Kidney glomerular epithelial cell (primary cell): ENCODE data around the gene CEND1.

Experiments
- DNase-seq: peaks from one replicate; lab custom pipeline; 2025; lab: John Stamatoyannopoulos, UW

Gene CEND1

DNA sequence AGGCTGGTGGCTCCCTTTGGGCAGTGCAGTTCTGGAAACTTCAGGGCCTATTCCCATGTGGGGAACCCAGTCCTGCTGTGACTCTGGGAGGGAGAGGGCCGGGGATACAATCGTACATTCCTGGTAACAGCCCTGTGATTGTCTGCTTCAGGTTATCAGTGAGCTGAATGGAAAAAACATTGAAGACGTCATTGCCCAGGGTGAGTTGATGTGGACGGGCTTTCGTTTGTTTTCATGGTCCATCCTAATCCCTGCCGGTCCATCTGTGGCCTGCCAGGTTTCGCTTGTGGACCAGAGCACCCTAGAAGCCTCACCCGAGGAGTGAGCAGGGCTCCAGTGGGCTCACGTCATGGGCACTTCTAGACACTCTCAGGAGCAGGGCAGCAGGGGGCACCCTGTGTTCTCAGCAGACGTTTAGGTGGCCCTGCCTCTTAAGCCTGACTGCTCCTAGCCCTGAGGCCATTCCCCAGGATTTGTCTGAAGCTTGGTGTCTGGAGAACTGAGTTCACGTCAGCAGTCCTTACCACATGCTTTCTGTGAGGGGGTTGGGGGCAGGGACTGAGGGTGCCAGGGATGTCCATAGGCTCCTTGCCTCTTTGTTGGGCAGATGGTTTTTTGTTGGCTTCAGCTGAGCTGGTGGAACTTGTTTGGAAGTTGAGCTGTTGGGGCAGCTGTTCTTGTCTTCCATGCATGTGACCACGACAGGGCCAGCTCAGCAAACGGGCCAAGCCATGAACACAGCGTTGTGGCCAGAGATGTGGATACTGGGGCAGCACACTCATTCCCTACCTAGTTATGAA, 21.8 kb upstream of the CEND1 start:
- DNase-seq: no peak

GRCh38 chr11:810040-810567, 20.2 kb upstream of the CEND1 start:
- DNase-seq: no peak

- DNase-seq: peak; percentile 93
Measured at GRCh38 chr11:809287-810039, 19.6 kb upstream of the CEND1 start, which contains the start of gene RPLP2. TSS of gene RPLP2 (plus strand) at chr11:809967. CDS start at chr11:810235, 268 bp downstream.

- DNase-seq: no peak
Measured at GRCh38 chr11:808427-809286, 18.8 kb upstream of the CEND1 start.

- DNase-seq: no peak
Measured at GRCh38 chr11:804599-804964, 14.7 kb upstream of the CEND1 start.

DNA sequence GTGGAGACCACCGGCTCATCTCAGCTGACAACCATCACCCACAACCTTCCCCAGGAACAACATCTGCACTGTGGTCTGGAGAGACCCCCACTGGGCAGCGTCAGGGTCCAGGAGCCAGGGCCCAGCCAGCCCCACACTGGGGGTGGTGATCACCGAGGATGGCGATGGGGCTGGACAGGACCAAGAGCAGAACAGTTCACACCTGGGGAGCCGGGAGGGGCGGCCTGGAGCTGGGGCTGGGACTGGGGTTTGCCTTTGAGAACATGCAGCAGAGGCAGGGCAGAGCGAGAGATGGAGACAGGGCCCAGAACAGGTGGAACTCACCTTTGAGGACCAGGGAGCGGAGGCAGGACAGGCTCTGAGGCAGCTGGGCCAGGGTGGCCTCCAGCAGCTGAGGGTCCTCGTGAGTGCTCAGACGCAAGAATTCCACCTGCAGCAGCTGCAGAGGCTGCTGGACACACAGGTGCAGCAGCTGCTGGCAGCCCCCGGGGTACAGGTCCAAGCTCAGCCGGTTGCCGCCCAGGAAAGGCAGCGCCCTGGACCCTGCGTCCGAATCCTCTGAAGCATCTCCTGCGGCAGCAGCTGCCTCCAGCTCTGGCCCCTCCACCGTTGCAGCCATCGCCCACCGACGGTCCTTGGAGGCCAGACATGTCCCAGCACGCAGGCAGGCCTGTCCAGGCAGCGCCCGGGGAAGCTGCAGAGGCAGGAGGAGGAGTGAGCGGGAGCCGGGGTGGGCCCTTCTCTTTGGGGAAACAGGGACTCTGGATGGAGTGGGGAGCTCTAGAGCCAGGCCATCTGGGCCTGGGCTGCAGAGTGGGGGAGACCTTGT, 14.1 kb upstream of the CEND1 start:
- no peak for DNase-seq

DNA sequence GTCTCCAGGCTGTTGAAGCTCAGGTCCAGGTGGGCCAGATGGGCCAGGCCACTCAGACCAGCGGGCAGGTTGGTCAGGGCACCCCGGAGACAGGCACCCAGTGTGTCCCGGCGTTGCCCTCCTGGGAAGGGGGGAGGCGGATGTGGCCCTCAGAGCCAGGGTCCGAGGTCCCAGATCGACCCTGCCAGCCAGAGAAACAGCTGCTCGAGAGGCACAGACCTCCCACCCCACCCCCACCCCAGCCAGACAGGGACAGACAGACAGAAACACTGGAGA, 13.5 kb upstream of the CEND1 start:
- no peak for DNase-seq

DNA sequence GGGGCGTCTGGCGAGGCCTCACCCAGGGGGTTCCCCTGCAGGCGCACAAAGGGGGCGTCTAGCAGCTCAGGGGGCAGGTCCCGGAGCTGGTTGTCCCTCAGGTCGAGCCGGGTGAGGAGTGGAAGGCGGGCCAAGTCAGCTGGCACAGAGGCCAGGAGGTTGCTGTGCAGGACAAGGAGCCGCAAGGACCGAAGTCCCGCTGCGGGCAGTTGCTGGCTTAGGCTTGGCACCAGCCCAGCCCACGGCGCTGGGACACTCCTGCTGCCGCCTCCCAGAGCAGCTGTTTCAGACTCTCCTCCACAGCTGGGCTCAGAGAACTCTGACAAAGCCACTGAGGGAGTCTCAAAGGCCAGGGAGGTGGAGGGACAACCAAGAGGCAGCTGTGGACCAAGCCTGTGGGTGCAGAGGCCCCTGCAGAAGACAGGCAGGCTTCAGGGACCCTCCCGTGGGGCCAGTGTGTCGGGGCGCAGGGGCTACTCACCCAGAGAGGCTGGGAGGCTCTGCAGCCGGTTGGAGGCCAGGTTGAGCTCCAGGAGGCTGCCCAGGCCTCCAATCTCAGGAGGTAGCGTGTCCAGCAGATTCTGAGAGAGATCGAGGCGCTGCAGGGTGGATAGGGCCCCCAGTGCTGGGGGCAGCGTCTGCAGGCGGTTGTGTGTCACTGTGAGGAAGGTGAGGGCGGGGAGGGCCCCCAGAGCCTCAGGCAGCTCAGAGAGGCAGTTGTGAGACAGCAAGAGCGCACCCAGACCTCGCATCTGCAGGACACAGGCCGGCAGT, 13.0 kb upstream of the CEND1 start:
- no peak for DNase-seq

DNA sequence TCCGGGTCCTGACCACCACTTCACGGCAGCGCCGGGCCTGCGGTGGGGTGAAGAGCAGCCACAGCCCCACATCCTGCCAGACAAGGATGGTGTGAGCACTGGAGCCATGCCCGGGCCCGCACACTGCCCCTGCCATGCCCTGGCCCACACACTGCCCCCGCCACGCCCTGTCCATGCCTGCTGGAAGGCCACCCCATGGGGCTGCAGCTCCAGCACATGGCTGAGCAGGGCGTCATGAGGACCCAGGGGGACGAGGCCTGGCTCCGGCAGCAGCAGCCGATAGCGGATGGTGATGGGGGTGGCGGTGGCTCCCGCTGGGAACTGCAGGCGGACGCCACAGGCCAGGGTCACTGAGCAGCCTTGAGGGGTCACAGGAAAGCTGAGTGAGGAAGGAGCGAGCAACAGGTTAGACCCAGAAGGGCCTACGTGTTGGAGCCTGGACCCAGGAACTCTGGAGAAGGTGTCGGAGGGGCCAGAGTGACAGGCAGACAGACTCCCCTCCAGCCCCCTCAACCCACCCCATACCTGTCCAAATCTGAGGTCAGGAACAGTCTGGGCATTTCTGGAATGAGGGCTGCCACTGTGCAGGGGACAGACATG, 12.2 kb upstream of the CEND1 start:
- DNase-seq: no peak

GRCh38 chr11:801097-801780, 11.3 kb upstream of the CEND1 start:
- no peak for DNase-seq

GRCh38 chr11:800473-800872, 10.6 kb upstream of the CEND1 start:
- no peak for DNase-seq

DNA sequence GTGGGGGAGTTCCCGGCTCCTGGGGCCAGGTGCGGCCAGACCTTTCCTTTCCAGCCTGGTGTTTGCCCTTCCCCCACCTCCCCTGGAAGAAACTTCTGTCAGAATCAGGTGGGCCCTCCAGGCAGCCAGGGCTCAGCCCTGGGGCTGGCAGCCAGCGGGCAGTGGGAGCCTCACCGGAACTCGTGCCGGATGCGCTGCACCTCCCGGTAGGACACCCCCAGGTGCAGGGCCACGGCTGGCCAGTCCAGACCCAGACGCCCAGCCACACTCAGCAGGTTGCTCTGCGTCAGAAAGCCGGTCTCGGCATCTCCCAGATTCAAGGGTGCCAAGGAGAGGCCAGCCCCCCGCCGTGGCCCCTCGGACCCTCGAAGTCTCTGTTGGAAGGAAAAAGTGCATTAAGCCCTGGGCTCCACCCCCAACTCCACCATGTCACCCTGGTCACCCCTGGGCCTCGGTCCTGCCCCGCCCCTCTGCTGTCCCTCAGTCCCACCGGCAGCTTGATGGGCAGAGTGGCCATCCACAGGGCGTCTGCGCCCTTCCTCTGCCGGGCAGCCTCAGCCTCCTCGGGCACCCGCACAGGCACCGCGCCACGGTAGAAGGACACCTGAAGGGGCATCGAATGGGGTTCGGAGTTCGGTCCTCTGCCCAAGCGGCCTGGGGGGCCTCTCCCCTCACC, 9.9 kb upstream of the CEND1 start:
- DNase-seq: no peak

DNA sequence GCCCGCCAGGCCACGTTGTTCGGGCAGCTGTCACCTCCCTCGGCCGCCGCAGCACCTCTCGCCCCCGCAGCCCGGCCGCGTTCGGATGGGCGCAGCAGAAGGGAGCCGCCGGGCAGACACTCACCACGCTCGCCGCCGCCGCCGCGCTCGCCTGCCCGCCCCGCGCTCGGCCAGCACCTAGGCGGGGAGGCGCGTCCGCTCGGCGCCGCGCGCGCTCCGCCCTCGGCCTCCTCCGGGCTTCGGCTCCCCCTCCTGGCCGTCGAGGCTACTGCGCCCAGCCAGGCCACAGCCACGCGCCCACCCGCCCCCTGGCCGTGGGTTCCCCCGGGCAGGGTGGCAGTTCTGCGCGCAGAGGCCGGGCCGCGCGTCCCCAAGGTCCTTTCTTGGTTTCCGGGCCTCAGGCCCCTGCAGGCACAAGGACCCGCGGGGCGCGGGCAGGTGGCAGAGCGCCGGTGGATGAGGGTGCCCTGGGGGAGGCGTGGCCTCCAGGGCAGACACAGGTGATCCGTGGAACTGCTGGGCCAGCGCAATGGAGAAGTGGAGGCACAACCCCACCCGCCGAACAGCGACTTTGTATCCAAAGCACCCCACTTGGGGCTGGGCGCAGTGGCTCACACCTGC, 8.3 kb upstream of the CEND1 start, which contains the start of gene SLC25A22:
SLC25A22 (minus strand) TSS at position 189 of the 621 bp plus-strand sequence. CDS start 3,275 bp downstream, outside the sequence.
- DNase-seq: peak; percentile 52

- peak; percentile 81 for DNase-seq
Measured at GRCh38 chr11:797296-798092, 7.6 kb upstream of the CEND1 start.

DNA sequence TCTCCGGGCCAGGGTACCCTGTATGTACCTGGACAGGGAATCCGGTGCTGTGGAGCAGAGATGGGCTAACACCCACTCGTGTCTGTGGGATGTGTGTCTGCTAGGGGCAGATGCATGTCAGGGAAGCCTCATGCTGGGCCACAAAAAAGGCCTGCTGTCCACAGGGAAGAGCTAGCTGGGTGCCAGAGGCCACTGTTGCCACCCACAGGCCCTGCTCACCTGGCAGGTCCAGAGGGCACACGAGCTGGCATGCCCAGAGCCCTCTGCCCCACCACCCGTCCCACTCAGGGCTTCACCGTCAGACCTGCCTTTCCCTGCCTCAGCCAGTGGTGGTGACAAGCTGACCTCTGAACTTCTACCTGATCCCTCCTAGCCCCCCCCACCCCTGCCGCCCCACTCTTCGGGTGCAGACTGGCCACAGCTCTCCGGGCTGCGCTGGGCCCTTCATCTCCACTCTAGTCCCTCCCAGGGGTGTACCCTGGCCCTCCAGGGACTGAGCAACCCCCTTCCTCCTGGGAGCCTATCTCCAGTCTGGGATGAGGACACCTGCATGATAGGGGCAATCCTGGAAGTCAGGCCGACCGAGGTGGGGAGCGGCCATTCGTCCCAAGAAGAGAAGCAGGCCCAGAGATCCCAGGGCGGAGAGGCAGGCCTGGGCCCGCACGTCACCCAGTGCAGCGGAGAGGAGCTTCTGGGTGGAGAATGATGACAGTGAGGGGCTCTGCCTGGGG, 6.8 kb upstream of the CEND1 start:
- no peak for DNase-seq

DNA sequence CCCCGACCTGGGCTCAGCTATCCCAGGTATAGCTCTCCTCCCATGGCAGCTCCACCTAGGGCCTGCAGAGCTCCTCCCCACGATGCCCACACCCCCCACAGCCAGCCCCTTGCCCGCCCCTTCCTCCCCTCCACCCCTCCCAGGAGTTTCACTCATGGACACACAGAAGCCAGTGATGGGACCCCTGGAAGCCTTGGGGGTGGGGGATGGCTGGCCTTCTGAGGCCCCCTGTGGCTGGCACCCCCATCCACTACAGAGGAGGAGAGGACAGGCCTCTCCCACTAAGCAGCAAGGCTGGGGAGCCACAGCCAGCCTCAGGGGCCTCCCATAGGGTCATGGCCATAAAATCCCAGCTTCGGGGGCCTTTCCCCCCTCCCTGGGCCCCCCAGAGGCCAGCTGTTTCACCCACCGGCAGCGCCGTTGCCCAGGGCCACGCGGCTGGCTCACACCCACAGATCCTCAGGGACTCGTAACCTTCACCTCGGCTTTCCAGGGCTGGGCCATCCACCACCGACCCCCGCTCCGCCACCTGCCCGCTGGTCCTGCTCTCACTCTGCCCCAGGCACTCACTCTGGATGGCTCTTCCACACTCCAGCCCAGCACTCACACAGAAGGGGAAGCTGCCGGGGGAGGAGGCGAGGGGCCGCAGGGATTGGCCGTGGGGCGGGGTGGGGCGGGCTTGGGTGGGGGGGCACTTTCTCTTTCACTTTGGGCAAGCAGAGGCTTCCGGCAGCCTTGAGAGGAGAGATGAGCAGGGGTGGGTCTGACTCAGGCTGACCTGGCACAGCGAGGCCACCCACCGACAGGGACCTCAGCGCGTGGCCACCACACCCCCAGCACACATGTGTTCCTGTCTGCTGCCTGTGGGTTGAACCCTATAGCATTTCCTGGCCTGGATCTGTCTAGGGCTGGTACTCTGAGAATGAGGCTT, 6.0 kb upstream of the CEND1 start:
- DNase-seq: peak; percentile 76
